ENCODE data around the gene INAVA.

- TF ChIP-seq CTCF (IDR thresholded peaks at IDR 0.05) (no peak), POLR2A (IDR thresholded peaks at IDR 0.05) (no peak)
Measured at GRCh38 chr1:200869753-200870391, 24.8 kb upstream of the INAVA start.

All from tibial nerve (tissue), 3 donors.